ENCODE results near the gene CFB. TPM values are rescaled to one million over a fixed set of nuclear protein-coding genes. Genes with fewer than 3 reads are reported as not detected.
A peak's percentile ranks its signal among the peaks of the same experiment; 100 is the strongest.

Gene CFB
- total and polyA plus RNA-seq, 2 of the 13 experiments (the other 11 are each of a cell fraction or from before 2014, with no cell fraction given) = 171 to 513 TPM

DNA sequence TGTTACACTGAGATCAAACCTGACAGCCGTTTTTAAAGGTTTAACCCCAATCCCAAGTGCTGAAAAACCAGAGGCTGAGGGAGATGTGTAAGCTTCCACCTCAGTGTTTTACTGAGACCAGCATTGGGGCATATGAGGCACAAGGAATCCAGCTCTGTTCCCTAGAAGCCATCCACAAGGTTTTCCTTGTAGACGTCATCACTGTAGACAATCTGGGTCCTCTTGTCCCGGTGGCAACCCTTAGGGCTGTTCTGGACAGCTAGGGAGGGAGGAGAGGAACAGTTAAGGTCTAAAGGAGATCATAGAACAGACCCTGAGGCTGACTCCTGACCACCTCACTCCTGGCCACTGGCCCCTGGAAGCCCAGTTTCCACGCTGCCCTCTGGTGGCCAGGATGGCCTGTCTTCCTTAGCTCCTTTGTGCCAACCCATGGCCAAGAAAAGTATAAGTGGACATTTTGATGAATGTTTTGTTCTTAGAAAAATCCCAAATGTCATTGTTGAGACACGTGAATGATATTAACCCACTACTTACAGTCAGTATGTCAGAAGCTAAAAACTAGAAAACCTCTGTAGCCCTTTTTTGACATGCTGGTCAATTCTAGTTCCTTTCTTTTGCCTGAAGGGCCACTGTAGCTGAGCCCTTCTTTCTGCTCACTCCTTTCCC lies 6.4 kb downstream of the CFB start (continued):
- TF ChIP-seq ZNF343 (CRISPR knock-in tag; IDR thresholded peaks at IDR 0.05) (no peak), GFI1 (CRISPR knock-in tag; IDR thresholded peaks at IDR 0.05; ENCODE audit: borderline replicate concordance) (no peak), ZBTB7A (CRISPR knock-in tag; IDR thresholded peaks at IDR 0.05) (no peak), ZNF552 (CRISPR knock-in tag; IDR thresholded peaks at IDR 0.05; ENCODE audit: borderline replicate concordance) (no peak), CENPX (CRISPR knock-in tag; IDR thresholded peaks at IDR 0.05) (no peak), MXD3 (CRISPR knock-in tag; IDR thresholded peaks at IDR 0.05) (no peak), ZFY (CRISPR knock-in tag; IDR thresholded peaks at IDR 0.05) (no peak; the same call in 1 of the 2 replicates), KDM1A (CRISPR knock-in tag; IDR thresholded peaks at IDR 0.05) (no peak), CREB1 (IDR thresholded peaks at IDR 0.05) (no peak), CREB1 (CRISPR knock-in tag; IDR thresholded peaks at IDR 0.05) (no peak), CCDC6 (CRISPR knock-in tag; IDR thresholded peaks at IDR 0.05) (no peak), MTA3 (CRISPR knock-in tag; IDR thresholded peaks at IDR 0.05) (no peak), MEIS1 (CRISPR knock-in tag; IDR thresholded peaks at IDR 0.05; ENCODE audit: borderline replicate concordance) (no peak), XRCC5 (optimal IDR thresholded peaks at IDR 0.05; ENCODE audit: low read length) (peak; percentile 81), ZNF326 (CRISPR knock-in tag; IDR thresholded peaks at IDR 0.05; ENCODE audit: borderline replicate concordance) (no peak), JUN (CRISPR knock-in tag; IDR thresholded peaks at IDR 0.05) (no peak), SP4 (CRISPR knock-in tag; IDR thresholded peaks at IDR 0.05) (no peak), ZZZ3 (CRISPR knock-in tag; IDR thresholded peaks at IDR 0.05; ENCODE audit: borderline replicate concordance) (no peak), POLR2AphosphoS5 (IDR thresholded peaks at IDR 0.05; ENCODE audit: low read depth, low read length) (peak; percentile 57), FLYWCH1 (CRISPR knock-in tag; IDR thresholded peaks at IDR 0.05) (no peak), ZNF562 (CRISPR knock-in tag; IDR thresholded peaks at IDR 0.05; ENCODE audit: borderline replicate concordance) (no peak), TRAFD1 (CRISPR knock-in tag; IDR thresholded peaks at IDR 0.05; ENCODE audit: borderline replicate concordance) (no peak), CBX5 (CRISPR knock-in tag; IDR thresholded peaks at IDR 0.05; ENCODE audit: borderline replicate concordance) (peak; percentile 44; the same call in 1 of the 2 replicates), CEBPG (CRISPR knock-in tag; IDR thresholded peaks at IDR 0.05) (no peak)
- TF ChIP-seq, protein P1, sequence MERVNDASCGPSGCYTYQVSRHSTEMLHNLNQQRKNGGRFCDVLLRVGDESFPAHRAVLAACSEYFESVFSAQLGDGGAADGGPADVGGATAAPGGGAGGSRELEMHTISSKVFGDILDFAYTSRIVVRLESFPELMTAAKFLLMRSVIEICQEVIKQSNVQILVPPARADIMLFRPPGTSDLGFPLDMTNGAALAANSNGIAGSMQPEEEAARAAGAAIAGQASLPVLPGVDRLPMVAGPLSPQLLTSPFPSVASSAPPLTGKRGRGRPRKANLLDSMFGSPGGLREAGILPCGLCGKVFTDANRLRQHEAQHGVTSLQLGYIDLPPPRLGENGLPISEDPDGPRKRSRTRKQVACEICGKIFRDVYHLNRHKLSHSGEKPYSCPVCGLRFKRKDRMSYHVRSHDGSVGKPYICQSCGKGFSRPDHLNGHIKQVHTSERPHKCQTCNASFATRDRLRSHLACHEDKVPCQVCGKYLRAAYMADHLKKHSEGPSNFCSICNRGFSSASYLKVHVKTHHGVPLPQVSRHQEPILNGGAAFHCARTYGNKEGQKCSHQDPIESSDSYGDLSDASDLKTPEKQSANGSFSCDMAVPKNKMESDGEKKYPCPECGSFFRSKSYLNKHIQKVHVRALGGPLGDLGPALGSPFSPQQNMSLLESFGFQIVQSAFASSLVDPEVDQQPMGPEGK (CRISPR knock-in tag; IDR thresholded peaks at IDR 0.05) = peak; percentile 70
